DMS114 treated with DMSO at 0.1 percent for 48 hours (cell line): ENCODE measurements around the gene SBK2.
"Not testable (repeated sequence)": the region's sequence is repeated elsewhere in the genome, so short reads cannot be mapped to it uniquely, and the experiment has no call there.

Experiments
- DNase-seq: peaks from one replicate; lab custom pipeline; 2025; ENCODE audit not compliant: unreplicated experiment; lab: John Stamatoyannopoulos, UW

Gene SBK2

GRCh38 chr19:55536366-55536765, 567 bp downstream of the SBK2 start:
- DNase-seq = no peak

DNA sequence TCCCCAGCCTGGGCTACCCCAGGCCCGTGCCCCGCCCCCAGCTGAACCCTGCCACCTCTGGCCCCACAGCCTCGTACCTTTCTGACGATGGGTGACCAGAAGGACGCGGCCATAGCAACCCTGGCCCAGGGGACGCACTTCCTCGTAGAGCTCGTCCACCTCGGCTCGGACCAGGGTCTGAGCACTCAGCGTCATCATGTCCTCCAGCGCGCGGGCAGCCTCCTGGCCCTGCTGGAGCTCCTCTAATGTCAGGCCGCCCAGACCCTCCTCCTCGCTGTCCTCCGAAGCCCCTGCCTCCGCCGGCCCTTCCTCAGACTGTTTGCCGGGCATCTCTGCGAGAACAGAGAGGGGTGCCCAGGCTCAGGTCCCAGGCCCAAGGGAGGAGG, 975 bp downstream of the SBK2 start:
- no peak for DNase-seq

DNA sequence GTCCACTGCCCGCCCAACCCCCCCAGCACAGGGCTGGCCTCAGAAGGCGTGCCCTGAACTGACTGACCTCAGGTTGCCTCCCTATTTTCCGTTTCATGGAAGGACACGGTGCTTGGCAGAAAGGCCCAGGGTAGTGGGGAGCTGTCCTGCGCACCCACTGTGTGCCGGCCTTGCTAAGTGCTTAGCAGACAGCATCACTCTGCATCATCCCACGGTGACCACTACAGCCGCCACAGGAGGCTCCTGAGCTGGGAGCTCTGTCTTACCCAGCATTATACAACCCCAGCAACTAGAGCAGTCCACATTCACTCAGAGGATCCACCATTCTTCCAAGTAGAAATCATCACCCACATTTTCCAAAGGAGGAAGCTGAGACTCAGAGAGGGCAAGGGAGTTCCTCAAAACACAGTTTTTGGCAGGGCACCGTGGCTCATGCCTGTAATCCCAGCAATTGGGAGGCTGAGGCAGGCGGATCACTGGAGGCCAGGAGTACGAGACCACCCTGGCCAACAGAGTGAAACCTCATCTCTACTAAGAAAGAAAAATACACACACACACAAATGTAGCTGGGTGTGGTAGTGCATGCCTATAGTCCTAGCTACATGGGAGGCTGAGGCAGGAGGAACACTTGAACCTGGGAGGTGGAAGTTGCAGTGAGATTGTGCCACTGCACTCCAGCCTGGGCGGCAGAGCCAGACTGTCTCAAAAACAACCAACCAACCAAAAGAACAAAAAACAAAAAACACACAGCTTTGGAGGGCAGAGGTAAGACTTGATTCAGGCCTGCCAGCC, 1.6 kb downstream of the SBK2 start:
- no peak for DNase-seq

DNA sequence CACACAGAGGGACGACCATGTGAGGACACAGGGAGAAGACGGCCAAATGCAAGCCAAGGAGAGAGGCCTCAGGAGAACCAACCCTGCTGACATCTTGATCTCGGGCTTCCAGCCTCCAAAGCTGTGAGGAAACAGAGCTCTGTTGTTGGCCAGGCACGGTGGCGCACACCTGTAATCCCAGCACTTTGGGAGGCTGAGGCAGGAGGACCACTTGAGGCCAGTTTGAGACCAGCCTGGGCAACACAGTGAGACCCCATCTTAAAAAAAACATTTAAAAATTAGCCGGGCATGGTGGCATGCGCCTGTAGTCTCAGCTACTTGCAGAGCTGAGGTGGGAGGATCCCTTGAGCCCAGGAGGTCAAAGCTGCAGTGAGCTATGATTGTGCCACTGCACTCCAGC, 2.7 kb downstream of the SBK2 start:
- not testable (repeated sequence) for DNase-seq

DNA sequence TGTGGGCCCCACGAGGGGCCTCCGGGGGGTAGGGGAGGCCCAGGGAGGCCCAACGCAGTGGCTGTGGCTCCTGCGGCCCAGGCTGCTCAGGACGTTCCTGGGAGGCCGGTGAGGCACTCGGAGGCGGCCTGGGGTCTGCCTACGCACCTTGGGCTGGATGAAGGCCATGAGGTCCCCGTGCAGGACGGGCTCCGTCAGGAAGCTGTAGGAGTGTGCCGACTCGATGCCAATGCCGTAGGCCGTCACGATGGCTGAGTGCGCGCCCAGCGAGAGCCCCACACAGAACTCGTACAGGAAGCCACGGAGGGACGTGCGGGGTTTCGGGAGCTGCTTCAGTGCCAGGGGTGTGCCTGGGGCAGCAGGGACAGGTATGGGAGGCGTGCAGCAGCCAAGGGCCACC, 5.9 kb downstream of the SBK2 start:
- no peak for DNase-seq

DNA sequence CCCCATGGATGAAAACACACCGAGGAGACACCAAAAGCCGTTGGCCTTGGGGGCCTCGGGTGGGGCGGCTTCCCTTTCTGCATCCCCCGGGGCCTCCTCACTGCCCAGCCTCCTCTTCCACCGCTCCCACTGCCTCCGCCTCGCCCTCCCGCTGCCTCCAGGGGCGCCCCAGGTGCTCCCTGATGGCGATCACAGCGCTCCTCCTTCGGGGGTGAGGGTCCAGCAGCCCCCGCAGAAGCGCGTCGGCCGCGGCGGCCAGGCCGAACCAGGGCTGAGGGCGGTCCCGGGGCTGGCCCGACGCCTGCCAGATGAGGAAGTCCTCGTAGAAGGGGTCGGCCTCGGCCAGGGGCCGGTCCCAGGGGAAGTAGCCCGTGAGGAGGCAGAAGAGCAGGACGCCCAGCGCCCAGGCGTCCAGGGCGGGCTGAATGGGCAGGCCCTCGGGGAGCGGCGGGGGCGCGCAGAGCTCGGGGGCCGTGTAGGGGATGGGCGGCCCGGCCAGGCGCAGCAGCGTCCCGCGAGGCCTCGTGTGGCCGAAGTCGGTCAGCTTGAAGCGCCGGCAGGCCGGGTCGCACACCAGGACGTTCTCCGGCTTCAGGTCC, 7.2 kb downstream of the SBK2 start:
- no peak for DNase-seq

DNA sequence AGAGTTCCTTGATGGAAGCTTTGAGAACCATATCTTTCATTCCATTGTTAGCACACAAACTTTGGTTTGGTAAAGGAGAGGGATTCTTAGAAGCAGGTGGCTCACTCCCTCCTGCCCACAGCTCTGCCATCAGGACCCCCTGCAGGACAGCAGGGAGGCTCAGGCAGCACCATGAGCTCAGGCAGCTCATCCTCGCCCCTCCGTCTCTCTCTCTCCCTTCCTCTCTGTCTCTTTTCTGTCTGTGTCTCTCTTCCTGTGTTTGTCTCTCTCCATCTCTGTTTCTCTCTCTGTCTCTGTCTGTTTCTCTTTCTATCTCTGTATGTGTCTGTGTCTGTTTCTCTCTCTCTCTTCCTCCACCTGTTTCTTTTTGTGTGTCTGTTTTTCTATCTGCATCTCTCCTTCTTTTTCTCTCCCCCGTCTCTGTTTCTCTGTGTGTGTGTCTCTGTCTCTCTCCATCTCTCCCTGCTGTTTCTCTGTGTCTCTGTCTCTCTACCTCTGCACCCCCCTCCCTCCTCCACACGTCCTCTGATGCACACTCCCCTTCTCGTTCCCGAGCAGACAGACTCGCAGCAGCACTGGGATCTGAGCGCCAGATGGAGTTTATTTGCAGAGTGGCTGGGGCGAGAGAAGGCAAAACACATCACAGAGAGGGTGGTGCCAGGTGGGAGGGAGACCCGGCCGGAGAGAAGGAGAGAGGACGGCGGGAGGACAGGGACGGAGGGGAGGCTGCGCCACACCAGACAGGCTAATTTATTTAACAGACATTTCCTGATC, 8.7 kb downstream of the SBK2 start:
- no peak for DNase-seq

GRCh38 chr19:55527197-55528029, 9.5 kb downstream of the SBK2 start:
- no peak for DNase-seq

DNA sequence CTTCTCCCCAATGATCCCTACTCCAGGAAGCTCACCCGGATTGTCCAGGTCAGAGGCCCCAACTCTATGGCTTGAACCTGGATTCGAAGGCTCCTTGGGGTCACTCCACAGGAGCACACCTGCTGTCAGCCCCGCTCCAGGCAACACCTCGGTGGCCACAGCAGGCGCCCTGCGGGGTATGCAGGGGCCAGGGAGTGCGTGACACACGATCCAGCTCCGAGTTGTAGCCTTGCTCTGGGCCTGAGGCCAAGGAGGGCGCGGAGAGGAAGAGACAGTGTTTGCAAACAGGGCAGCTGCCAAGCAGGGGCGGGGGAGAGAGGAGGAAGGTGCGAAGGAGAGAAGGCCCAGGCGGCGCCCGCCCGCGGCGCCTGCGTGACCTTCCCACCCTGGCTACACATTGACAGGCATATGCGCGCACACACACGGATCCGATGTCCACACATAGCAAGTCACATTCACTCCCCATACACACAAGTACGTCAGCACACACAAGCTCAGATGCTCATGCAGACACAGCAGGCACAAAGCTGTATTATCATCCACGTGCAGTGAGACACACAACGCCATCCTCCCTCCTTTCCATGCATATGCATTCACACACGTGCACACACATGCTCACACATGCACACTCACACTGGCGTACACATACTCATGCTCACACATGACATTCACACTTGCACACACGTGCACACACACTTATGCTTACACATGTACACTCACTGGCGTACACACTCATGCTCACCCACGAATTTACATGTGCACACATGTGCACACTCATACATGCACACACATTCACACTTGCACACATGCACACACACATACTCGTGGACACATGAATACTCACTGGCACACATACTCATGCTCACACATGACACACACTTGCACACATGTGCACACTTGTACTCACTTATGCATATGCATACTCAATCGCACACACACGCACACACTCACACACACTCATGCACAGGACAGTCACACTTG, 10.4 kb downstream of the SBK2 start:
- no peak for DNase-seq

GRCh38 chr19:55525289-55526101, 11.4 kb downstream of the SBK2 start:
- DNase-seq = no peak

- DNase-seq = no peak
Observed at GRCh38 chr19:55520691-55521292, 16.1 kb downstream of the SBK2 start.

DNA sequence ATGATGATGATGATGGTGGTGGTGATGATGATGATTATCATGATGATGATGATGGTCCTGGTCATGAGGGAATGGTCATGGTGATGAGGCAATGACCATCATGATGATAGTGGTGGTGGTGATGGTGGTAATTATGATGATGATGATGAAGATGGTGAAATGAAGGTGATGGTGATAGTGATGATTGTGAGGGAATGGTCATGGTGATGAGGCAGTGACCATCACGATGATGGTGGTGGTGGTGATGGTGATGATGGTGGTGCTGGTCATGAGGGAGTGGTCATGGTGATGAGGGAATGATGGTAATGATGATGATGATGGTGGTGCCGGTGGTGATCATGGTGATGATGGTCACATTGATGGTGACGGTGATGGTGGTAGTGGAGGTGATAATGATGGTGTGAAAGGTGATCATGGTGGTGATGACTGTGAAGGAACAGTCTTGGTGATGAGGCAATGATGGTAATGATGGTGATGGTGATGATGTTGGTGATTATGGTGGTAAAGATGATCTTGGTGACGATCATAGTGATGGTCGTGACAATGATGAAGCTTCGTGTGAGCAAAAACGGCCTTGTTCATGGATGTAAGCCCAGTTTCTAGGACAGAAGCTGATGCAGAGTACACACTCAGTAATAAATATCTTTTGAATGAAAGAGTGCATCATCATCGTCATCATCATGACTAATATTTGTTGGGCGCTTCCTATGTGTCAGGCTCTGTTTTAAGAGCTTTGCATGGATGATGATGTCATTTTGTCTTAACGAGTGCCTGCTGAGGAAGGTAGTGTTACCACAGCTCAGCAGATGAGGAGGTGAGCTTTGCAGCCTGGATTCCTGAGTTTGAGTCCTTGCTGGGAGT, 17.3 kb downstream of the SBK2 start:
- DNase-seq = no peak

- peak; percentile 88 for DNase-seq
Observed at GRCh38 chr19:55516878-55517620, 19.9 kb downstream of the SBK2 start.

DNA sequence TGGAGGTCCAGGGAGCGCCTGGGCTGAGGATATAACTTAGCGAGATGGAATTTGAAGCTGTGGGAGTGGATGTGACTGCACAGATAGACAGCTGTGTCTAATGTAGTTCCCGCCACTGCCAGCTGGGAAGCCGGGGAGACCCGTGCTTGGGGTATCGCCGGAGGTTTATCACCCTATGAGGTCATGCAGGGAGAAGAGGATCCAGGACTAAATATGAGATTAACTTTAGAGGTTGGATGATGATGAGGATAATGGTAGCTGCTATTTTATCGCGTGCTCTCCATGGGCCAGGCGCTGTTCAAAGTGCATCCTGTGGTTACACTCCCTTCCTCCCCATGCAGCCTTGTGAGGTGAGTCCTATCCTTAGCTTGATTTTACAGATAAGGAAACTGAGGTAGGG, 28.8 kb downstream of the SBK2 start:
- DNase-seq = no peak

DNA sequence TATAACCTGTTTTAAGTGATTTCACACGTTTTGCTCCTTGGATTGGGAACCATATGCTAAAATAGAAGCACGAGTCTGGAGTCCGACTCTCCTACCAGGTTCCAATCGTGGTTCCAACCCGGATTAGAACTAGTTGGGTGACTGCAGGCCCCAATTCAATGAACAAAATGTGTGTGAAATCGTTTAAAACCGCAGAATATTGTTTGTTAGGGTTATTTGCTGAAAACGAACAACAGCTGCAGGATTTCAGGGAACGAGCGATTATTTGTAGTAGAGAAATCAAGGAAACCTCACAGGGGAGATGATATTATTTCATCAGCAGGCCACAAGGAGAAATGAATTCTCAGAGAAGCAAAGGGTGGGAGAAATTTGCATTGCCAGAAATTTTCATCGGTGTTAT, 32.0 kb downstream of the SBK2 start:
- no peak for DNase-seq

DNA sequence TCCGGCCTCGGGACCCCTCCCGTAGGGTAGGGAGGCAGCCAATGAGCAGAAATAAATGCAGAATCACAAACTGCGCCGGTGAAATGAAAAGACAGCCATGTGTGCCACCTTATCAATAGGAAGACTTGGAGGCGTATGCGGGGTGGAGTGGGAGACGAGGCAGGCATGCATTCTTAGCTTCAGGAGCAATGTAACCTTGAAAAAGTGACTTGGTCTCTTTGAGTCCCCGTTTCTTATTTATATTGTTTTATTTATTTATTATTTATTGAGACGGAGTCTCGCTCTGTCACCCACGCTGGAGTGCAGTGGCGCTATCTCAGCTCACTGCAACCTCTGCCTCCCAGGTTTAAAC, 32.7 kb downstream of the SBK2 start:
- no peak for DNase-seq

- peak; percentile 29 for DNase-seq
Observed at GRCh38 chr19:55503502-55504251, 33.3 kb downstream of the SBK2 start.
